Neural cell (in vitro differentiated cells): ENCODE measurements around the gene SELENOO. TPM values are rescaled to one million over a fixed set of nuclear protein-coding genes. Genes with fewer than 3 reads are reported as not detected.

Experiments used
- H2AFZ ChIP-seq: fragments of 200-600, 300-800 bp; sonication (generic), shearing (Covaris generic); 2 replicates; pipeline ENCODE4 v1.6.0; 2014; ENCODE audit warnings: low read depth, mild to moderate bottlenecking, antibody characterized with exemption, low read length, moderate library complexity
- H3F3A ChIP-seq: fragments of 200-600 bp; shearing (Covaris generic); 2 replicates; pipeline ENCODE4 v1.6.1; 2016; ENCODE audit warnings: mild to moderate bottlenecking, moderate library complexity, mixed read lengths, antibody characterized with exemption, low read length; ENCODE audit not compliant: insufficient read depth, poor library complexity, severe bottlenecking
- H3K27ac ChIP-seq: fragments of 200-600, 300-800 bp; sonication (generic), shearing (Covaris generic); 2 replicates; pipeline ENCODE4 v1.5.1; 2014; ENCODE audit warnings: mild to moderate bottlenecking, low read length, moderate library complexity
- H3K27me3 ChIP-seq: fragments of 300-800, 200-600 bp; sonication (generic), shearing (Covaris generic); 2 replicates; pipeline ENCODE4 v1.6.0; 2014; ENCODE audit warnings: mild to moderate bottlenecking, low read depth, low read length, moderate library complexity; ENCODE audit not compliant: insufficient read depth
- H3K36me3 ChIP-seq: fragments of 300-800, 200-600 bp; sonication (generic), shearing (Covaris generic); 2 replicates; pipeline ENCODE4 v1.5.1; 2014; ENCODE audit warnings: mild to moderate bottlenecking, antibody characterized with exemption, low read length, moderate library complexity; ENCODE audit not compliant: insufficient read depth
- H3K4me2 ChIP-seq: fragments of 300-800, 200-600 bp; sonication (generic), shearing (Covaris generic); 2 replicates; pipeline ENCODE4 v1.6.0; 2014; ENCODE audit warnings: mild to moderate bottlenecking, low read length
- H3K4me3 ChIP-seq: fragments of 300-800, 200-600 bp; sonication (generic), shearing (Covaris generic); 2 replicates; pipeline ENCODE4 v1.5.1; 2014; ENCODE audit warnings: mild to moderate bottlenecking, low read length, moderate library complexity
- H3K79me2 ChIP-seq: fragments of 200-600 bp; shearing (Covaris generic); replicated peaks from 2 replicates; pipeline ENCODE4 v1.6.0; 2014; ENCODE audit warnings: mild to moderate bottlenecking, low read length, moderate library complexity; ENCODE audit not compliant: insufficient read depth
- H3K9ac ChIP-seq: fragments of 300-800, 200-600 bp; sonication (generic), shearing (Covaris generic); 2 replicates; pipeline ENCODE4 v1.6.1; 2016; ENCODE audit warnings: mild to moderate bottlenecking, low read length, mixed read lengths
- H3K9me2 ChIP-seq: fragments of 200-600 bp; shearing (Covaris generic); 2 replicates; pipeline ENCODE4 v1.6.1; 2016; ENCODE audit warnings: mild to moderate bottlenecking, low read length, mixed read lengths; ENCODE audit not compliant: insufficient read depth
- H3K9me3 ChIP-seq: fragments of 200-600, 300-800 bp; sonication (generic), shearing (Covaris generic); 2 replicates; pipeline ENCODE4 v1.6.1; 2016; ENCODE audit warnings: mild to moderate bottlenecking, mixed run types, low read length, moderate library complexity, mixed read lengths
- H4K20me1 ChIP-seq: fragments of 200-600 bp; shearing (Covaris generic); 2 replicates; pipeline ENCODE4 v1.6.1; 2016; ENCODE audit warnings: mild to moderate bottlenecking, mixed run types; ENCODE audit not compliant: insufficient read depth
- CTCF ChIP-seq: fragments of 450-650 bp; IDR thresholded peaks from 2 replicates; pipeline ENCODE4 v1.5.1; 2014; ENCODE audit warnings: antibody characterized with exemption, mild to moderate bottlenecking, moderate library complexity; ENCODE audit not compliant: poor library complexity, severe bottlenecking
- EP300 ChIP-seq: fragments of 450-650 bp; conservative IDR thresholded peaks from 2 replicates; pipeline ENCODE4 v1.6.1; 2014; ENCODE audit warnings: antibody characterized with exemption, mild to moderate bottlenecking, moderate library complexity; ENCODE audit not compliant: poor library complexity, severe bottlenecking
- EZH2 ChIP-seq: fragments of 200-600, 300-800 bp; shearing (Covaris generic), sonication (generic); IDR thresholded peaks from 2 replicates; pipeline ENCODE4 v1.6.1; 2014; ENCODE audit warnings: antibody characterized with exemption, low read length, borderline replicate concordance, mild to moderate bottlenecking; ENCODE audit not compliant: insufficient read depth, poor library complexity, severe bottlenecking
- MXI1 ChIP-seq: fragments of 450-650 bp; conservative IDR thresholded peaks from 2 replicates; pipeline ENCODE4 v1.6.1; 2014; ENCODE audit warnings: antibody characterized with exemption, mild to moderate bottlenecking; ENCODE audit not compliant: poor library complexity, severe bottlenecking
- POLR2AphosphoS5 ChIP-seq: IDR thresholded peaks from 2 replicates; pipeline ENCODE4 v1.6.1; 2012
- RAD21 ChIP-seq: fragments of 450-650 bp; conservative IDR thresholded peaks from 2 replicates; pipeline ENCODE4 v1.6.1; 2014; ENCODE audit warnings: antibody characterized with exemption, mild to moderate bottlenecking, moderate library complexity
- REST ChIP-seq: IDR thresholded peaks from 2 replicates; pipeline ENCODE4 v1.6.1; 2012; ENCODE audit warnings: borderline replicate concordance
- SMC3 ChIP-seq: fragments of 450-650 bp; conservative IDR thresholded peaks from 2 replicates; pipeline ENCODE4 v1.6.1; 2014; ENCODE audit warnings: antibody characterized with exemption, mild to moderate bottlenecking, moderate library complexity; ENCODE audit not compliant: poor library complexity
- TAF1 ChIP-seq: IDR thresholded peaks from 2 replicates; pipeline ENCODE4 v1.6.1; 2012; ENCODE audit warnings: low read depth
- polyA plus RNA-seq: library from polyadenylated mRNA; depleted of rRNA; stranded (reverse); fragments of >200 nt; gene quantifications from 2 replicates; pipeline ENCODE4 v1.2.3, GENCODE V29; 2014

SELENOO gene
- polyA plus RNA-seq, 1 donor from 2014 or later: 42.0 TPM

- no peaks in the 10 kb centered on the region for H3K36me3 ChIP-seq
- H3K27me3 ChIP-seq: no peaks in the 10 kb centered on the region
- H3K9me3 ChIP-seq: no peaks in the 10 kb centered on the region
- no peak overlapping the region for H2AFZ ChIP-seq
- no peak for TF ChIP-seq EZH2
- TF ChIP-seq EP300: no peak
- TF ChIP-seq RAD21: no peak
- no peak for TF ChIP-seq MXI1
- no peak for TF ChIP-seq CTCF
- TF ChIP-seq REST: no peak
- H3K4me2 ChIP-seq: no peak overlapping the region
- H4K20me1 ChIP-seq: no peaks in the 10 kb centered on the region
- H3K9ac ChIP-seq: no peak overlapping the region
- H3K9me2 ChIP-seq: no peaks in the 10 kb centered on the region
- H3K79me2 ChIP-seq: no peaks in the 10 kb centered on the region
- no peak overlapping the region for H3K27ac ChIP-seq
- H3K4me3 ChIP-seq: no peak overlapping the region
- no peaks in the 10 kb centered on the region for H3F3A ChIP-seq
Measured at GRCh38 chr22:50180727-50181521, 19.9 kb upstream of the SELENOO start.

- Histone ChIP-seq H3K27ac (no peak overlapping the region), H3K27me3 (no peaks in the 10 kb centered on the region), H2AFZ (no peak overlapping the region), H3K36me3 (no peaks in the 10 kb centered on the region), H3F3A (no peaks in the 10 kb centered on the region), H3K9me3 (no peaks in the 10 kb centered on the region), H3K4me3 (no peak overlapping the region), H4K20me1 (no peaks in the 10 kb centered on the region), H3K4me2 (no peak overlapping the region), H3K9ac (no peak overlapping the region), H3K9me2 (no peaks in the 10 kb centered on the region), H3K79me2 (peaks cover 2% of the 10 kb centered on the region)
- TF ChIP-seq EP300: no peak
- TF ChIP-seq MXI1: no peak
- TF ChIP-seq TAF1: no peak
- no peak for TF ChIP-seq POLR2AphosphoS5
- TF ChIP-seq SMC3: no peak
- no peak for TF ChIP-seq RAD21
- TF ChIP-seq REST: no peak
- TF ChIP-seq EZH2: no peak
- no peak for TF ChIP-seq CTCF
Measured at GRCh38 chr22:50182176-50183081, 18.4 kb upstream of the SELENOO start.
